H1 (cell line): ENCODE measurements around the gene PCID2. TPM values are rescaled to one million over a fixed set of nuclear protein-coding genes. Genes with fewer than 3 reads are reported as not detected.

Experiments
- CREB1 ChIP-seq: IDR thresholded peaks from 2 replicates; pipeline ENCODE4 v1.6.1; 2012; ENCODE audit warnings: inconsistent platforms
- KDM4A ChIP-seq: IDR thresholded peaks from one replicate; pipeline ENCODE4 v1.7.1; 2012; ENCODE audit warnings: low read depth, mild to moderate bottlenecking, moderate library complexity, low read length, inconsistent platforms; ENCODE audit not compliant: severe bottlenecking
- RNF2 ChIP-seq: fragments of 200-900, 300-1000 bp; sonication (generic); IDR thresholded peaks from 2 replicates; pipeline ENCODE4 v1.7.1; 2016; ENCODE audit warnings: borderline replicate concordance, low read depth, mild to moderate bottlenecking, antibody characterized with exemption, low read length; ENCODE audit not compliant: poor library complexity, severe bottlenecking; ENCODE audit errors: missing control alignments
- USF2 ChIP-seq: IDR thresholded peaks from 2 replicates; pipeline ENCODE4 v1.6.1; 2011; ENCODE audit warnings: low read length, improper control_type of control experiment
- polyA plus RNA-seq, 7 experiments: library from polyadenylated mRNA; depleted of rRNA in 3 of 7; stranded (reverse) in 5 of 7; unstranded in 2 of 7; fragments of >200 nt in 5 of 7; fragments of 200-250 nt in 2 of 7; gene quantifications; 1 replicate in 5 of 7; 2 replicates in 1 of 7; 4 replicates in 1 of 7; pipeline versions ENCODE4 v1.2.1 to v1.2.3, GENCODE V29; 2011 to 2013; ENCODE audit warnings: missing spikeins in 2 of 7, mixed read lengths in 2 of 7
- total RNA-seq: library from RNA; stranded (reverse); fragmentation: NEBNext Ultra II Directional; extraction: Animal tissue kit (Norgen Biotek cat#: 25700); gene quantifications from 2 replicates; pipeline ENCODE4 v1.2.1, GENCODE V29; 2021

Gene PCID2
- total and polyA plus RNA-seq, 2 of the 8 experiments (the other 6 are each of a cell fraction or from before 2014, with no cell fraction given) = 72.4 to 72.8 TPM

GRCh38 chr13:113186061-113186900 lies 22.2 kb downstream of the PCID2 start (continued):
- TF ChIP-seq USF2 (no peak), CREB1 (no peak), RNF2 (no peak), KDM4A (no peak)
- TF ChIP-seq, all 59 proteins: peak for 0
